Measurements from ENCODE around the gene NEK1.

GRCh38 chr4:169573889-169574288 lies 38.5 kb downstream of the NEK1 start:
- TF ChIP-seq CTCF (IDR thresholded peaks at IDR 0.05) = no peak
- TF ChIP-seq POLR2A (IDR thresholded peaks at IDR 0.05) = no peak
